GM12864 (cell line): Measurements from ENCODE around the gene BCORL1.

ENCODE experiments used
- DNase-seq: peaks from one replicate; pipeline ENCODE4 v3.0.0-alpha.2; 2011; ENCODE audit warnings: low read depth
- H3K4me3 ChIP-seq: 2 replicates; pipeline ENCODE4 v1.5.1; 2011; ENCODE audit warnings: mild to moderate bottlenecking, low read depth, low read length, control low read depth
- TF ChIP-seq, protein P1 (sequence below): IDR thresholded peaks from 2 replicates; pipeline ENCODE4 v1.5.1; 2011; ENCODE audit warnings: low read depth, mild to moderate bottlenecking, moderate library complexity, low read length, control low read depth, inconsistent platforms; ENCODE audit errors: missing control alignments

BCORL1 gene

DNA sequence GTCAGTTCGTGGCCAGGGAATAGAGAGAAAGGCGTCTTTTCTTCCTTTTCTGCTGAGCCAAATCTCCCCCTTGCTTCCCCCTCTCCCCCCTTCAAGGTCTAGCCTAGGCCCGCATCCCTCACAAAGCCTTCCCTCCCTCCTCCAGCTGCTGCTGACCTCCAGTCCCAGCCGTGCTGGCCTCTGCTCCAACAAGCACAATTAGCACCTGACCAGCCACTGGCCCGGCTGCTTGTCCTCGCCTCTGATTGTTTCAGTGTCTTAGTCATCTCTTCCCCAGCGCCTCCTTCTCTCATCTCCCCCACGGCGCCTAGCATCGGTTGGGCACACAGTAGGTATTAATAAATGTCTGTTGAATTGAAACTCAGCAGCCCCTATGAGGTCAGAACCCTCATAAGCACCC is 123.6 kb downstream of the BCORL1 start:
- no peak for DNase-seq
- H3K4me3 ChIP-seq: no peak overlapping the region
- TF ChIP-seq, protein P1, sequence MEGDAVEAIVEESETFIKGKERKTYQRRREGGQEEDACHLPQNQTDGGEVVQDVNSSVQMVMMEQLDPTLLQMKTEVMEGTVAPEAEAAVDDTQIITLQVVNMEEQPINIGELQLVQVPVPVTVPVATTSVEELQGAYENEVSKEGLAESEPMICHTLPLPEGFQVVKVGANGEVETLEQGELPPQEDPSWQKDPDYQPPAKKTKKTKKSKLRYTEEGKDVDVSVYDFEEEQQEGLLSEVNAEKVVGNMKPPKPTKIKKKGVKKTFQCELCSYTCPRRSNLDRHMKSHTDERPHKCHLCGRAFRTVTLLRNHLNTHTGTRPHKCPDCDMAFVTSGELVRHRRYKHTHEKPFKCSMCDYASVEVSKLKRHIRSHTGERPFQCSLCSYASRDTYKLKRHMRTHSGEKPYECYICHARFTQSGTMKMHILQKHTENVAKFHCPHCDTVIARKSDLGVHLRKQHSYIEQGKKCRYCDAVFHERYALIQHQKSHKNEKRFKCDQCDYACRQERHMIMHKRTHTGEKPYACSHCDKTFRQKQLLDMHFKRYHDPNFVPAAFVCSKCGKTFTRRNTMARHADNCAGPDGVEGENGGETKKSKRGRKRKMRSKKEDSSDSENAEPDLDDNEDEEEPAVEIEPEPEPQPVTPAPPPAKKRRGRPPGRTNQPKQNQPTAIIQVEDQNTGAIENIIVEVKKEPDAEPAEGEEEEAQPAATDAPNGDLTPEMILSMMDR: no peak
